ENCODE results near the gene UNG.
"Not testable (repeated sequence)": the region's sequence is repeated elsewhere in the genome, so short reads cannot be mapped to it uniquely, and the experiment has no call there.

Gene UNG

DNA sequence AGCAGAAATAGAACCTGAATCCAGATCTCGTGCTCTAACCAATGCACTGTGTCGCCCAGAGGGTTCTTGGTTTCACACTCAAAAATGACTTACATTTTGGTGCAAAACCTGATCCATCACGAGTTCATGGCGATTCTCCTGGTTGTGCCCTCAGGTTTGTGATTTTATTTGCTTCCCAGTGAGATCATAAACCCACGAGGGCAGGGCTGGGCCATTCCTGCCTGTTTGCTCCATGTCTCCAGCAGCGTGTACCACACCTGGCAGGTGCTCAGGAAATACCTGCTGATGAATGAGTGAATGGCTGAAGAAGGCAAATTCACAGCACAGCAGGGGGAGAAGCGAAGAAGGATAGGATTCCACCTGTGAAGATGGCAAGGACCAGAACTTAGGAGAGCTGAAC lies 28.4 kb downstream of the UNG start:
- DNase-seq, result no peak

DNA sequence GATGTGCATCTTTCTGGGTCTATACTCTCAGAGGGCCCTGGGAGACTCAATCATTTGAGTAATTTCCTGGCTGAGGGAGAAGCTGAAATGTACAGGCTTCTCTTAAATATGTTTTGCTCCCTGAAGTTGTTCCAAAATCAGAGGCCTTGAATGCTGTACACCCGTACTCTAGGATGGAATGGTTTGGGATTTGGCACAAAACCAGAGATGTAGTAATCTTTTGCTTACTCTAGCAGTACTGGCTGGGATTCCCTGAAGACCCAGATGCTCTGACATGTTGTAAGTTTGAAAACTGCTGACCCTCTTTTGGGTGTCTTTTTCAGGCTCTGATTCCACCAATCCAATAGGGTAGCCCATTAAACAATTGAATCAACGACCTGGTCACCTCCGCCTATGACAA lies 29.4 kb downstream of the UNG start:
- DNase-seq, result no peak

DNA sequence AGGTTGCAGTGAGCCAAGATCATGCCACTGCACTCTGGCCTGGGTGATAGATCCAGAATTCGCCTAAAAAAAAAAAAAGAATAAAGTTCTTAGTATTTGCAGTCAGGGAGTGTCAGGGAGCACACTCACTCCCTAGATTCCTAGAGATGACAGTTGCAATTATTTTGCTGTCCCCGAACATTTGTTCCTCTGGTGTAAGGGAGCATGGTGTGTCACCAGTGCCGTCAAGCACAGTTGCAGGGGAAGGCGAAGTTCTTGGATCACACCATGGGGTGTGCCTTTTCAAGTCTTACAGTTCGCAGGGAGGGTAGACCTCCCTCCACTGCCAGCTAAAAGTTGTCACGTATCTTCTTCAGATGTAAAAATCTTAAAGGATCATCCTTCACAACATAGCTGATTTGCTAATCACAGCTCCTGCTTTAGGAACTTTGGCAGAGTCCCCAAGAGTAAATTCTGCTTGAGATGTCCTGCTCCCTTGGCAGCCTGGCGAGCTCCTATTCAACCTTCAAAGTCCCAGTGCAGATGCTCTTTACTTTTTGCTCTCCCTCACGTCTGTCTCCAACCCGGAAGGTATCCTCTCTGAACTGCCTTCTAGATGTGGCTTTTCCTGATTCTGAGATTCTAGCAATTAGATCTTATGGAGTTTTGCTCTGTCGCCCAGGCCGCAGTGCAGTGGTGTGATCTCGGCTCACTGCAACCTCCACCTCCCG lies 30.3 kb downstream of the UNG start:
- no peak for DNase-seq

DNA sequence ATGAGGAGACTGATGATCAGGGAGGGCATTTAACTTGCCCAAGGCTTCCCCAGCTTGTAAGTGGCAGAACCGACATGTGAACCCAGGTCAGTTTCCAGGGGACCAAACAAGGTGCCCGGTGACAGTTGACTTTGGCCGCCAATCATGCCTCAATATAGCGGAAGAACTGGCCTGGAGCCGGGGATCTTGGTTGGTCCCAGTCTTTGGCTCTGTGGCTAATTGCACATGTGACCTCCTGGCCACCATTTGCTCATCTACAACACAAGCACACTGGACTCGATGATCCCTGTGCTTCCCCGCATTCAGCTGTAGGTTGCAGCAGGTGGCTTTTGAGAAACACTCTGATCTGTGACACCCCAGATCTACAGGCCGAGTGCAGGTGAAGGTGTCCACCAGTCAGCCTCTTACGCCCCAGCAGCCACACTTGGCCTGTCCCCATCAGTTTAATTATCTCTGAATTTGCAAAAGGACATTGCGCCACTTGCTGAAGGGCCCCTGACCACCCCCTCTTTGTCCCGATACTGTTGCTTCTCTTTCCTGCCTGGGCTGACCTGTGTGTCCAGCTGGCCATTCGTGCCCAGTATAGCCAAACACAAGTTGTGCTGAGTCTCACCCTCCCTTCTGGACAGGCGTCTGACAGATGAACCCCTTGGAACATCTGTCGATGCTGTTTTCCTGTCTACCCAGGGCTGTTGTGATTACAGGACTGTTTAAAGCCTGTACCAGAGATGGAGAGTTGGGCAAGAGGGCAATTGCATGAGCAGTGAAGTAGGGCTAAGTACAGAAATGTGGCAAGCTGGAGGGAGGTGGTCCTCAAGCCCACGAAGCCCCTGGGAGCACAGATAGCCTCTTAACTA lies 33.1 kb downstream of the UNG start:
- DNase-seq, result no peak

DNA sequence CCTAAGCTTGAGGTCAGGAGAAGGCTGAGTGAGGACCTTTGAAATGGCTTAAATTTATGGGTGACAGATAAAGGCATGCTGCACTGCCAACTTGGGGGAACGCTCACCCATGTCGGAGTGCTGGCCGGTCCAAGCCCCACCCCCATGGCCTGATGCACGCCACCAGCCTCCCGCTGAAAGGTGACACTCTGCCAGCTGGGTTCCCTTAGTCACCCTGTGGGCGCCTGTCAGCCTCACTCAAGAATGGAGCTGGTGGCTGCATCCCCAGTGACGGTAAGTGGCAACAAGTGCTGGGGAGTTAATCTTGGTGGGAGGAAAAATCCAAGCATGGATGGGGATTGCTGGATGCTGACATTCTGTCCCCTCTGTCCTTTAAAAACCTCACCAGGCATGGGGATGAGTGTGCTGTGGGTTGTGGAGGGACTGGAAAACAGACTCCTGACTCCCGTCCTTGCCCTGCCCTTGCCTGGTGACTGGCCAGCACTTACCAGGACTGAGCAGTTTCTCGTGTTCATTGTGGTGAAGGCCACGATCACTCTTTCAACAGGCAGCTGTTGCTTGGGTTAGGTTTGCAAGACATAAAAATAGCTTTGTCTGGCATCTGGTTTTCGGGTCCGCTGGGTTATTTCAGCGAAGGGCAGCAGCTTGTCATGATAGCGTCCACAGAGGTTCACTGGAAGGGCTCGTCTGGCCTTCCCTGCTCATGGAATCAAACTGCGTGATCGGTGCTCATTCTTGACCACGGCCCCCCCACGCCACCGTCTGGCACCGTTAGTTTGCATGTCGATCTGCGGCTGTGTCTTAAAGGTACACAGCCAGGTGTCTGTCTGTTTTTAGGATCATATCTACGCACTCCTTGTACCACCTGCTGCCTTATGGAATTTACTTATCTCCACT lies 34.0 kb downstream of the UNG start:
- no peak for DNase-seq

DNA sequence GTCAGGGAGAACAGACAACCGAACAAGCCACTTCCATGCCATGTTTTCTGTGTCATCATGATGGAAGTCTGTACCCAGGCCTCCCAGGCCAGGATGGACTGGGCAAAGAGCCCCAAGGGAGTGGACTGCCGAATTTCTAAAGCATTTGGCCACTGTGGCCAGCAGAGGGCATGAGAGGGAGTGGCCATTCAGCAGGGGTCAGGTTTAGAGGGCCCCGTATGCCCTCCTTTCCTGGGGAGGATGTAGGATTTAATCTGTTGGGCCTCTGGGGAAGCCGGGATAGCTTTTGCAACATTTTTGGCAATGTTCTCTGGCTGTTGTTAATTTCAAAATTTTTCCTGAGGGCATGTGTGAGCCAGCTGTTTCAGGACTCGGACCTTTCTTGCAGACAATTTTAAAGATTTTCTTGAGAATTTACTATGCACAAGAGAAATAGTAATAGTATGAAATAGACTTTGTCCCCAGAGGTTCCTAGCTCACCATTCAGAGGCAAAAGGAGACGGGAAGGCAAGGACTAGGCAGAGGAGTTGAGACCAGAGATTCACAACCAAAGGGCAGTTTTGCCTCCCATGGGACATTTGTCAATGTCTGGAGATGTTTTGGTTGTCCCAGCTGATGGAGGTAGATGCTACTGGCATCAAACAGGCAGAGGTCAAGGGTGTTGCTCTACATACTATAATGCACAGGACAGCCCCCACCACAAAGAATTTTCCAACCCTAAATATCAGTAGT lies 37.0 kb downstream of the UNG start:
- no peak for DNase-seq

DNA sequence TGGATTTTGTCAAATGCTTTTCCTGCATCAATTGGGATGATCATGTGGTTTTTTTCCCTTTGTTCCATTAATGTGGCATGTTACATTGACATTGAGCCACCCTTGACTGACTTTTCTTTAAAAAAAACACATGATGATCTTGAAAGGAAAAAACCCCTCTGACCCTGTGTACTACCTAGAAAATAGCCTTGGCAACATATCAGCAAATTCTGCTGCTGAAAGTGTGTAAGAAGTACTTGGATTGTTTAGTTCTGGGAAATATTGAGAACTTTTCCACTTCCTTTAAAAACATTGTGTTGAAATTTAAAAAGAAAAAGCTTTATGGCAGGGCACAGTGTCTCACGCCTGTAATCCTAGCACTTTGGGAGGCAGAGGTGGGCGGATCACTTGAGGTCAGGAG lies 39.7 kb downstream of the UNG start:
- no peak for DNase-seq

DNA sequence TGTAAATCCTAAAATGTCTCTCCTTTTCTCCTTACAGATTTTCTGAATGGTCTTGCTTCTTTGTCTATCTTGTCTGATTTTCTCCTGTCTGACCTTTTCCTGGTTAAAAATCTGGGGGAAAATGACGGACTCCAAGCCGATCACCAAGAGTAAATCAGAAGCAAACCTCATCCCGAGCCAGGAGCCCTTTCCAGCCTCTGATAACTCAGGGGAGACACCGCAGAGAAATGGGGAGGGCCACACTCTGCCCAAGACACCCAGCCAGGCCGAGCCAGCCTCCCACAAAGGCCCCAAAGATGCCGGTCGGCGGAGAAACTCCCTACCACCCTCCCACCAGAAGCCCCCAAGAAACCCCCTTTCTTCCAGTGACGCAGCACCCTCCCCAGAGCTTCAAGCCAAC lies 42.0 kb downstream of the UNG start:
- no peak for DNase-seq

DNA sequence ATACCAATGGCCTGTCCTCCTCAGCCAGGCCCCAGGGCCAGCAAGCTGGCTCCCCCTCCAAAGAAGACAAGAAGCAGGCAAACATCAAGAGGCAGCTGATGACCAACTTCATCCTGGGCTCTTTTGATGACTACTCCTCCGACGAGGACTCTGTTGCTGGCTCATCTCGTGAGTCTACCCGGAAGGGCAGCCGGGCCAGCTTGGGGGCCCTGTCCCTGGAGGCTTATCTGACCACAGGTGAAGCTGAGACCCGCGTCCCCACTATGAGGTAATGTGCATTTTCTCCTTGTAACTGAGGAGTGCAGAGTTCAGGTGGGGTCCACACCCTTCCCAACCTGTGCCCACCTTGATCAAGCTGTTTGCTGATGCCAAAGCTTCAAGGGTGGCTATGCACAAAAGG lies 42.4 kb downstream of the UNG start:
- no peak for DNase-seq

DNA sequence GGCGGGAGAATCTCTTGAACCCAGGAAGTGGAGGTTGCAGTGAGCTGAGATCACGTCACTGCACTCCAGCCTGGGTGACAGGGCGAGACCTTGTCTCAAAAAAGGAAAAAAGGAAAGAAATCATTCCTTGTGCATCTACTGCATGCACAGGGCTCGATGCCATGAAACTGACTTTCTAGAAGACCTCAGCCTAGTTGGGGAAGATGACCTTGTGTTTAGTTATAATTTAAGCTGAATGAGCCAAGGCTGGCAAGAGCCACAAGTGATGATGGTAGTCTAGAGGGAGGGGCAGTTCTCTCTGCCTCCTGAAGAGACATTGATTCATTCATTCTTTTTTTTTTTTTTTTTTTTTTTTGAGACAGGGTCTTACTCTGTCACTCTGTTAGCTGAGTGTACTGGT lies 43.2 kb downstream of the UNG start:
- DNase-seq, result no peak

DNA sequence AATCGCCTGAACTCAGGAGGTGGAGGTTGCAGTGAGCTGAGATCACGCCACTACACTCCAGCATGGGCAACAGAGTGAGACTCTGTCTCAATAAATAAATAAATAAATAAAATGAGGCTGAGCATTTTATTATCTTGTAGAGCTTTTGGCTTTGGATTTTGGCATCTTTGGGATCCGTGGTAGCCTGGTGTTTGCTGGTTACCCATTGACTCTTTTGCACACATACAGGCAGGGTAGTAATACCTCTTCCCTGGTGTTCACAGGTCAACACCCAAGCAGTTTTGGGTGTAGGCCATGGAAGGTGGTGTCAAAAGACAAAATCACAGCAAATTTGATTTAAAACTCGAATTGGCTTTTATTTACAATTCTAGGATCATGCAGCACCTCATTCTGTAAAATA lies 46.8 kb downstream of the UNG start:
- DNase-seq, result no peak

DNA sequence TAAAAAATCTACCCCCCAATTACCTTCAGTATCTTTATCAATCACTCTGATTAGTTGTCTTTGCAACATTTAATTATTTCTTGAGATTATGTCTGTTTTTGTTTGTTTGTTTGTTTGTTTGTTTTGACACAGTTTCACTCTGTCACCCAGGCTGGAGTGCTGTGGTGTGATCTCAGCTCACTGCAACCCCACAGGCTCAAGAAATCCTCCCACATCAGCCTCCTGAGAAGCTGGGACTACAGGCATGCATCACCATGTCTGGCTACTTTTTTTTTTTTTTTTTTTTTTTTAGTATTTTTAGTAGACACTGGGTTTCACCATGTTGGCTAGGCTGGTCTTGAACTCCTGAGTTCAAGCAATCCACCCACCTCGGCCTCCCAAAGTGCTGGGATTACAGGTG lies 49.7 kb downstream of the UNG start:
- not testable (repeated sequence) for DNase-seq

DNA sequence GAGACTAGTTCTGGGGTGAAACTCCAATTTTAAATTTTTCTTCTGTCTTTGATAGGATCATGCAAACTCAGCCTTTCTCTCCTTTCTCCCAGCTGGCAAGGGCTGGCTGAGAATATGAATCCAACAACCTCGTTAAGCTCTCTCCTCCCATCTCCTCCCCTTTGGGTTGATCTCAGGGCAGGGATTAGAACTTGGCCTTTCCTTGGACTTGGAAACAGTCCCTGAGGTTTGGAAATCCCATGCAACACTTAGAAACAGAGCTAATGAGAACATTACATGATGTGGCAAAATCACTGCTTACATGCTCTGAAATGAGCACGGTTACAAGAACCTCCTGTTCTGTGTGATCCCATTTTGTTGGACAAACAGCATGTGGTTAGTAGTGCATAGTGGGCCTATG lies 50.6 kb downstream of the UNG start:
- no peak for DNase-seq

DNA sequence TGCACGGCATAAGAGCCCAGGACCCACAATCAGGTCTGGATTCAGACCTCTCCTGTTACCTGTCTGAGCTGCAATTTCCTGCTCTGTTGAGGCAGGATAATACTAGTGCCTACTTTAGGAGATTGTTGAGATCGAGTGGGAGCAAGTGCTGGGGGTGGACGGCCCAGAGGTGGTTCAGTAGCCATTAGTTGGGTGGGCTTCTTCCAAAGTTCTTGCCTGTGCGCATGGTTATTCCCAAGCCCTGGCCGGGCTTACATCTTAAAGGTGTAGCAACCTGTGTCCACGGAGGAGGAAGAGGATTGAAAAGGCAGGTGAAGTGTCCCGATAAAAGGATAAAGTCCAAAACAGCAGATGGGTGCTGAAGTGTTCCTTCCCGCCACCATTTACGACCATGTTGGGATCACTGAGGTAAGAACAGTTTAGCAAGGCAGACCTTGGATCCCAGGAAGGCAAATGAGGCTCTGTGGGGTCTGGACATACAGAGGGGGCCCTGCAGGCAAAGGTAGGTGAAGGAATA lies 52.8 kb downstream of the UNG start:
- no peak for DNase-seq

DNA sequence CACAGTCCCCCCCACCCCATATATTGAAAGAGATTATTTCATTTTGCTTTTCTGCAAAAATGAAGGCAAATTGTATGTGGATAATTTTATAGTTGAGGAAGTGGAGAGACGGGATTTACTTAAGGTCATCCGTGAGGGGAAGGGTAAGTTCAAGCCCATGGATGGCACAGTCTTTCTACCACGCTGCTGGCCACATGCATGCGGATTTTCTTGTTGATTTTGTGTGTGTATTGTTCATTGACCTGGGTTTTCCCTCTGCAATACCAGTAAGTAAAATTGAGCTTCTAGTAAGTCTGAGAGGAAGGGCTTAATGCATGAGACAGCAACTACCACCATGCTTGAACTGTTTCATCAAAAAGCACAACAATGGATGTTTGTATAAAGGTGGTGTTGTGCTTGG lies 54.1 kb downstream of the UNG start:
- no peak for DNase-seq

DNA sequence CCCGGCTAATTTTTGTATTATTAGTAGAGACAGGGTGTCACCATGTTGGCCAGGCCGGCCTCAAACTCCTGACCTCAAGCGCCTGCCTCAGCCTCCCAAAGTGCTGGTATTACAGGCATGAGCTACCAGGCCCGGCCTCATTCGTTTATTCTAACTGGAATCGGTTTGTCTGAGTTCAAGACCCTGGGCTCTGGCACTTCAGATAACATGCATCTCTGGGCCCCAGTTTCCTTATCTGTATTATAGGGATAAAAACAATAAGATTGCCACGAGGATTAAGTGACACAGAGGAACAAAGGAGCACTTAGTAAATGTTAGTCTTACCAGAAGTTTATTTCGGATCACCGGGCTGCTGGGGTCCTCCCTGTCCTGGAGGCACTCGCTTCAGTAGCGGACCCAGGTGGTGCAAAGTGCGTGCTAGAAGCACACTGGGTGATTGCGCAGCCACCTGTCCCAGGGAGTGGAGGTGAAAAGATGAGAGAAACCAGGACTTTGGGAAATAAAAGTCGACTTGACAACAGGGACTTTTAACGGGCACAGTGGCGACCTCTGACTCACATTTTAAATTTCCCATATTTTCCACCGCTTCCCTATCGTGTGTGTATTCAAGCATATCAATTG lies 56.5 kb downstream of the UNG start:
- DNase-seq, result no peak

DNA sequence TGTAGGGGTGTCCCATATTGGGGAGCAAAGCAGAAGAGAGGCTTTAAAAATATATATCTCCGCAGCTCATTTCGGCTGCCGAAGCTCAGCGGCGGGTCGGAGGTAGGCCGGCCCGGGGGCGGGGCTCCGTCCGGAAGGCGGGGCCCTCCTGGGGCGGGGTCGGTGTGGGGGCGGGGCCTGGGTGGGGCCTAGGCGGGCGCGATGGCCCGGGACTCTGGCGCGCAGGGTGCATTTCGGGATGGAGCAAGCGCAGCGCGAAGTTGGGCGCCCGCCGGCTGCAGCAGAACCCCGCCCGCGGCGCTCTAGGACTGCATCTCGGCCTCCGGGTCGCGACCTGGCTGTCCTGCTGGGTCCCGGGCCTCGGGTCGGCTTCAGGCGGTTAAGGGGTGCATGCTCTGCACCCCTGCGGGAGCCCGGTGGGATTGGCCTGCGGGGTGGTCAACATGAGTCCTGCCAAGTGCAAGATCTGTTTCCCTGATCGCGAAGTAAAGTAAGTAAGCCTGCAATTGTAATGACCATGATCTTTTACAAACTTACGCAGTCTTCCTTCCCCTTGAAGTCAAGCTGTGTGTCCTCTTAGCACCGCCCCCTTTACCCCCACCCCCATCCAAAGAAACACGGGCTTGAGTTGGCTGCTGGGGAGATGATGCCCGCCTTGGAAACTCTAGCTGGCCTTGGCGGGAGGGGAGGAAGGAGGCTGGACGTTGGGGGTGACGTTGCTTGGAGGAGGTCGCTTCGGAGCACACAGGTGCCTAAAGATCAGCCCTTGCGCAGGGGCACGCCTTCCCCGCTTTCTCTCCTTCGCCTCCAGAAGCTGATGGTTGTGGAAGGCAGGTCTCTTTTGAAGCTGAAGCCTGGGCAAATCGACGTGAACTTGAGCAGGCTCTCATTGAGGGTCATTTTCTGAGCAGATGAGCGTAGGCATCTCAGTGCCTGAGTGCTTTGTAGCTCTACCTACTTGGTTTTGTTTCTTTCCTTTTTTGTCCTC lies 57.3 kb downstream of the UNG start:
- peak; percentile 47 for DNase-seq

DNA sequence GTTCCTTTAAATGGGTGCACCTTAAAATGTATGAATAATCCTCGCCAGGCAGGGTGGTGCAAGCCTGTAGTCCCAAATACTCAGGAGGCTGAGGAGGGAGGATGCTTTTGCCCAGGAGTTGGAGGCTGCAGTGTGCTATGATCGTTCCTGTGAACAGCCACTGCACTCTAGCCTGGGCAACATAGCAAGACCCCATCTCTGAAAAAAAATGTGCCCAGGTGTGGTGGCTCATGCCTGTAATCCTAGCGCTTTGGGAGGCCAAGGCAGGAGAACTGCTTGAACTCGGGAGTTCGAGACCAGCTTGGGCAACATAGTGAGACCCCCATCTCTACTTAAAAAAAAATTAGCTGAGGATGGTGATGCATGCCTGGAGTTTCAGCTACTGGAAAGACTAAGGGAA lies 58.6 kb downstream of the UNG start:
- DNase-seq, result no peak

DNA sequence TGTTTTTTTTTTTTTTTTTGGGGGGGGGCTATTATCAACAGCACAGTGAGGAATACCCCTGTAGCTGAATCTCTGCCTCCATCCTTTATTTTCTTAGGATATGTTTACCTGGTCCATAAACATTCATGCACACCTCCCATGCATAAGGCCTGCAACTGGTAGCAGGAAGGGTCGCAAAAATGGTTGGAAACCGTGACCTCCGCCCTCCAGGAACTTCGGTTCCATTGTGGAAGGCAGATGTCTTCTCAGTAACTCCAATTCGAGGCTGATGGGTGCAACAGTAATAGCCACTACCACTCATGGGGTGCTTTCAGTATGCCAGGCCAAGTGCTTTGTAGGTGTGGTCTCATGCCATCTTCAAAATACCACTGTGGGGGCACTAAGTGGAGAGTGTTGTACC lies 59.2 kb downstream of the UNG start:
- DNase-seq, result no peak

DNA sequence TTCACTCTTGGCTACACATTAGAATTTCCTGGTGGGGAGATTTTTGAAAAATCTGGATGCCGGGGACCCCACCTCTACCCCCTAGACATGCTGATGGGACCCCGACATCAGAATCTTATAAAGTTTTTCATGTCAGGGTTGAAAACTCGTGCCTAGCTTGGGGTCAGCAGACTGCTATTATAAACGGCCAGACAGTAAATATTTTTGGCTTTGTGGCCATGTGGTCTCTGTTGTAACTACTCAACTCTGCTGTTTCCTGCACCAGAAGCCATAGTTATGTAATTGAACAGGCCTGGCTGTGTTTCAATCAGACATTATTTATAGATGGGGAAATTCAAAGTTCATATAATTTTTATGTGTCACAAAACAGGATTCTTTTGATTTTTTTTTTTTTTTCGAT lies 60.6 kb downstream of the UNG start:
- DNase-seq, result no peak

DNA sequence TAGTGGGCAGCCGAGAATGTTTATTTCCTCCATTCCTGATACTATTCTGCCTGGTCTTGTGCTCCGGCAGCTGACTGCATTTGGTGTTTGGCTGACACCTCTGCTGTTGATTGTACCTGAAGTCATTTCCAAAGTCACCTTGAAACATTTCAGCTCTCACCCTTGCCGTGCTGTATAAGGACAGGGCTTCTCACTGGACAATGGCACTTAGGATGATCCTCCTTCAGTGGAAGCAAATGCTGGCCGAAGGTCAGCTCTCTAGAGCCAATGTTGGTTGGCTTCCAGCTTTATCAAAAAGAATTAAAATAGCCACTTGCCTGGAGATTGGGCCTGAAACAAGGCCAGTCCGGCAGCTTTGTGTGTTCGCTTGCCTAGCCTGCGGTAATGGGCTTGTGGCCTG lies 63.0 kb downstream of the UNG start:
- no peak for DNase-seq
